ENCODE data around the gene DHRS13.

DHRS13 gene

DNA sequence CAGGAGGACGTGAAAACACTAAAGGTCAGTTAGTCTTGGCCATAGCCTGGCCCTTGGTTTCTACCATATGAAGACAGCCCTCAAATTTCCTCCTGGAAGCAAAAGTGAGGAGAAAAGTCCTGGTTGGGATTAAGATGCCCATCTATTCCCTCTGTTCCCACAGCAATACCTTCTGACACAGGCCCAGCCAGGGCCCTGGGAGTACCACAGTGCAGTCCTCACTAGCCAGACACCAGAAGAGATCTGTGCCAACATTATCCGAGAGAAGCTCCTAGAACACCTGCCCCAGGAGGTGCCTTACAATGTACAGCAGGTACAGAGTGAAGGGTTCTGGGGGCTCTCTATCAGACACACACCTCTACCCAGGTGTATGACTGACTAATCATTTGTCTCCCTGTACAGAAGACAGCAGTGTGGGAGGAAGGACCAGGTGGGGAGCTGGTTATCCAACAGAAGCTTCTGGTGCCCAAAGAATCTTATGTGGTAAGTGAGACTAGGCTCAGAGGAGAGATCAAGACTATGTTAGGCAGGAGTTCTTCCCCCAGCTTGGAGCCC lies 44.0 kb downstream of the DHRS13 start:
- no peak for DNase-seq (ENCODE audit: low read depth in 2 of 2)

- DNase-seq (ENCODE audit: low read depth in 2 of 2) = no peak
Measured at GRCh38 chr17:28857905-28858800, 44.7 kb downstream of the DHRS13 start.

- DNase-seq (ENCODE audit: low read depth in 2 of 2) = no peak
Measured at GRCh38 chr17:28856028-28856574, 46.8 kb downstream of the DHRS13 start.

- no peak for DNase-seq (ENCODE audit: low read depth in 2 of 2)
Measured at GRCh38 chr17:28855336-28855679, 47.6 kb downstream of the DHRS13 start.

GRCh38 chr17:28854457-28855335 lies 48.2 kb downstream of the DHRS13 start, which contains the start of gene ERAL1:
TSS of gene ERAL1 (plus strand) at chr17:28855016. CDS start at chr17:28855035, 19 bp downstream.
- DNase-seq (ENCODE audit: low read depth in 2 of 2) = peak; percentile 62 to 65

DNA sequence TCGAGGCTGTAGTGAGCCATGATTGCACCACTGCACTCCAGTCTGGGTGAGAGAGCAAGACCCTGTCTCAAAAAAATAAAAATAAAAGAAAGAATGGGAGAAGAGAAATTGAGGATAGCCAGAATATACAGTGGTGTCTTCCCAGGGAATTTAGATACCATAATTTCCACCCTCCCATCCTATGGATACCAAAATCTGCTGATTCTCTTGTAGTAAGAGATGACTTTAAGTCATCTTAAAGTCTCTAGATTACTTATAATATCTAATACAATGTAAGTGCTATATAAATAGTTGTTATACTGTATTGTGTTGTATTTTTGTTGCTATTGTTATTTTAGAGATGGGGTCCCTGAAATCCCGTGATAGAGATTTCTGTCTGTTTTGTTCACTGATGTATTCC lies 49.6 kb downstream of the DHRS13 start:
- DNase-seq (ENCODE audit: low read depth in 2 of 2) = no peak

DNA sequence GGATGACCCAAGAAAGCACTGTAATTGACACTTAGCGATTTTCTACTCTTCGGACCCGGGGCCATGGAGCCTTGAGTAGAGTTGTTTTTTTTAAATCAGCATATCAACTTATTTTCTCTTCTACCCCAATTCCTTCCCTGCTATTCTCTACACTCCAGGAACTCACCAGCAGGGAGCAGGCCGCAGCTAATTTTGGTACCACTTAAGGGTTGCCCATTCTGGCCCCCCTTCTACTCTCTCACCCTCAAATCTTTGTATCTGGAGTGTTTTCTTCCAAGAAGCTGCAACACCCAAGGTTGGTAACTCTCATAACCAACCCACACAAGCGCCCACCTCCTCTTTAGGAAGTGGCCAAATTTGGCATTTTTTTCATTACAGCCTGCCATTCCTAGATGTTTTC lies 53.6 kb downstream of the DHRS13 start:
- no peak for DNase-seq (ENCODE audit: low read depth in 2 of 2)

GRCh38 chr17:28848667-28849066 lies 54.2 kb downstream of the DHRS13 start:
- peak in 1 of 2 donors; percentile 39 for DNase-seq (ENCODE audit: low read depth in 2 of 2)
